Esophagus mucosa (tissue), 1 donor: ENCODE measurements around the gene RPL12. TPM values are rescaled to one million over a fixed set of nuclear protein-coding genes. Genes with fewer than 3 reads are reported as not detected.

Experiments used
- ATAC-seq: fragments of 200-7000 bp; cut with Tn5 transposase; one replicate; pipeline ENCODE4 v1.9.1; 2020
- total RNA-seq: library from RNA; stranded (reverse); gene quantifications from one replicate; pipeline ENCODE4 v1.2.4, GENCODE V29; 2023
- donor health status: DM: yes; HTN: yes; CAD: no.

The RPL12 gene
- total RNA-seq, 1 donor from 2014 or later = 1,546 TPM

GRCh38 chr9:127403507-127404192, 47.6 kb downstream of the RPL12 start:
- ATAC-seq = no peak

DNA sequence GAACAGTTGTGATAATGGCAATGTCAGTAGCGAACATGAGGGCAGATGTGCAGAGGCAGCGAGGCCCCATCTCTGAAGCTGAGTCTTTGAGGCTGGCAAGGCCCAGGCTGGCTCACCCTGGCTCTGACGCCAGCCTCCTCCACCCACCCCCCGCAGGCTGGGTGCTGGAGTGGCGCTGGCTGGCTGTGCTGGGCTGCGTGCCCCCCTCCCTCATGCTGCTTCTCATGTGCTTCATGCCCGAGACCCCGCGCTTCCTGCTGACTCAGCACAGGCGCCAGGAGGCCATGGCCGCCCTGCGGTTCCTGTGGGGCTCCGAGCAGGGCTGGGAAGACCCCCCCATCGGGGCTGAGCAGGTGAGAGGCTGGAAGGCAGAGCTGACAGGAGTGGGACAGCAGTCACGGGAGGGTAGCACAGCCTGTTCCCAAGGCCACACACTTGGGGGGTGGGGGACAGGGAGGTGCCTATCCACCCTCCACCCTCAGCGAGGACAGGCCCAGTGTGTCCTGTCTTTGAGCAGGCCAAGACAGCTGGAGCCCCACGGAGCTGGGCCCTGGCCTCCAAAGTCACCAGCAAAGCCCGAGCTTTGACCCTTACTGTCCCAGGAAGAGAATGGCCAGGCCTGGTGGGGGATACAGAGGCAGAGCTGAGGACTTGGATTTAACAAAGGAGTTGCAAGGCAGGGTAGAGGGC, 48.7 kb downstream of the RPL12 start:
- ATAC-seq = no peak

GRCh38 chr9:127399736-127400269, 51.4 kb downstream of the RPL12 start:
- ATAC-seq = no peak

GRCh38 chr9:127398715-127399400, 52.3 kb downstream of the RPL12 start:
- no peak for ATAC-seq

DNA sequence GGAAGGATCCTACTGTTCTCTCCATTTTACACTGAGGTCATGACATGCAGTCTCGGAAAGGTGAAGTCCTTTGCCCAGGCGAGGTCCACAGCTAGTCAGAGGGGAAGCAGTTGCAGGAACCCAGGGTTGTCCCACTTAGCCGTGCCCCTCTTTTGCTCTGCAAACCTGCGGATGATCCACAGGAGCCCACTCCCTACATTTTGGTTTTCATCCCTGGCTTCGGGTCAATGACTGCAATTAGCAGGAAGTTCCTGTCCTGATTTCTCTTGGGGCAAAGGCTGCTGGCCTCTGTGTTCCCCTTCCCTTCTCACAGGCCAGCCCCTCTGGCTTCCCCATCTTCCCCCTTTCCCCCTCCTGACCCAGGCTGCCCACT, 52.9 kb downstream of the RPL12 start:
- ATAC-seq = no peak

Other genes with a start within 250 kb of the RPL12 start
- gene GARNL3, start 186.6 kb downstream of the RPL12 start, total RNA-seq = 3.1 TPM
- 9.0 TPM for gene SLC2A8, start 54.2 kb downstream of the RPL12 start, total RNA-seq
- gene ZNF79, start 27.0 kb downstream of the RPL12 start, total RNA-seq = 3.7 TPM
- 13.5 TPM for gene LRSAM1, start 104 bp upstream of the RPL12 start, total RNA-seq
- 10.1 TPM for gene STXBP1, start 160.9 kb upstream of the RPL12 start, total RNA-seq